Heart left ventricle (tissue), 13 donors: ENCODE results near the gene MS4A4A.

Source experiments
- CTCF ChIP-seq, 12 donors: fragments of 200-600 bp; sonication (generic) in 4 of 12; IDR thresholded peaks; one replicate each; pipeline versions ENCODE4 v1.5.0 to v1.8.0; 2018 to 2022; ENCODE audit warnings: antibody characterized with exemption in 12 of 12, mild to moderate bottlenecking in 5 of 12
- POLR2A ChIP-seq, 2 donors: fragments of 450-650 bp; IDR thresholded peaks; one replicate each; pipeline ENCODE4 v1.6.1; 2017; ENCODE audit warnings: antibody characterized with exemption in 2 of 2, mild to moderate bottlenecking in 2 of 2, moderate library complexity in 2 of 2
- donor health status: ischemic (EF 13 %, LVEDD 7.1; RV severe dilation, severe dysfunction).
- donor health status: DM: no; HTN: yes; CAD: no.
- donor health status: DM: no; HTN: no; CAD: no.
- donor health status: ischemic (EF 25% LVEDD 6.9; RV normal size, moderate dysfunction).
- donor health status: ischemic (EF 25% LVEDD 5.7; RV mildly dilated, moderate dysfunction).
- donor health status: ischemic (EF 35%, LVEDD 5.7; RV mildly dilated, moderate dysfunction).
- donor health status: nonischemic (EF 11% LVEDD 7.7; RV severe dilation, severe dysfunction).
- donor health status: DM: yes; HTN: yes; CAD: no.
- donor health status: PGD.
- donor health status: ischemic (EF 29% LVEDD 5.4; RV normal size, mild dysfunction).
- donor health status: nonischemic (EF 23%, LVEDD 6.1; RV moderate dilation, normal function).

GRCh38 chr11:60261014-60261413, 19.5 kb upstream of the MS4A4A start:
- TF ChIP-seq CTCF (IDR thresholded peaks at IDR 0.05) (no peak), POLR2A (IDR thresholded peaks at IDR 0.05) (no peak)
